ENCODE results near the gene ZBTB7C.

Gene ZBTB7C

DNA sequence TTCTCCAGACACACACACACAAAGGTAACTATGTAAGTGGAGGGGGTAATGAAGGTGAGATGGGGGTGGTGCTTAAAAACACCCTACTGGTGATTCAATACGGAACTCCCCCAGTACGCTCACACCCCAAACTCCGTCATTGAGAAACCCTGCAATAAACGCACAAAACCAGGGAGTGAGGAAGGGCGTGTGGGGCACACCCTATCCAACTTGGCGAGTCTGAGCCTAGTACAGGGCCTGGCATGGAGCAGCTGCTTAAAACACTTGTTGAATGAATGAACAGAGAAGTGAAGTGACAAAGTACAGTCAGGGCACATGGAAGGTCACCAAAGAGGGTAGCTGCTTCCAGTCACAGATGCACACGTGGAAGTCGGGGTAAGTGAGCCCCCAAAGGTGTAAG lies 331.9 kb downstream of the ZBTB7C start:
- TF ChIP-seq, protein P1, sequence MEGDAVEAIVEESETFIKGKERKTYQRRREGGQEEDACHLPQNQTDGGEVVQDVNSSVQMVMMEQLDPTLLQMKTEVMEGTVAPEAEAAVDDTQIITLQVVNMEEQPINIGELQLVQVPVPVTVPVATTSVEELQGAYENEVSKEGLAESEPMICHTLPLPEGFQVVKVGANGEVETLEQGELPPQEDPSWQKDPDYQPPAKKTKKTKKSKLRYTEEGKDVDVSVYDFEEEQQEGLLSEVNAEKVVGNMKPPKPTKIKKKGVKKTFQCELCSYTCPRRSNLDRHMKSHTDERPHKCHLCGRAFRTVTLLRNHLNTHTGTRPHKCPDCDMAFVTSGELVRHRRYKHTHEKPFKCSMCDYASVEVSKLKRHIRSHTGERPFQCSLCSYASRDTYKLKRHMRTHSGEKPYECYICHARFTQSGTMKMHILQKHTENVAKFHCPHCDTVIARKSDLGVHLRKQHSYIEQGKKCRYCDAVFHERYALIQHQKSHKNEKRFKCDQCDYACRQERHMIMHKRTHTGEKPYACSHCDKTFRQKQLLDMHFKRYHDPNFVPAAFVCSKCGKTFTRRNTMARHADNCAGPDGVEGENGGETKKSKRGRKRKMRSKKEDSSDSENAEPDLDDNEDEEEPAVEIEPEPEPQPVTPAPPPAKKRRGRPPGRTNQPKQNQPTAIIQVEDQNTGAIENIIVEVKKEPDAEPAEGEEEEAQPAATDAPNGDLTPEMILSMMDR (IDR thresholded peaks at IDR 0.05; ENCODE audit: control insufficient read depth, insufficient read depth, low read depth, low read length, missing control alignments), result no peak
- DNase-seq (ENCODE audit: low read depth), result no peak
- H3K4me3 ChIP-seq (ENCODE audit: control insufficient read depth, low read depth, low read length), result no peak overlapping the region

DNA sequence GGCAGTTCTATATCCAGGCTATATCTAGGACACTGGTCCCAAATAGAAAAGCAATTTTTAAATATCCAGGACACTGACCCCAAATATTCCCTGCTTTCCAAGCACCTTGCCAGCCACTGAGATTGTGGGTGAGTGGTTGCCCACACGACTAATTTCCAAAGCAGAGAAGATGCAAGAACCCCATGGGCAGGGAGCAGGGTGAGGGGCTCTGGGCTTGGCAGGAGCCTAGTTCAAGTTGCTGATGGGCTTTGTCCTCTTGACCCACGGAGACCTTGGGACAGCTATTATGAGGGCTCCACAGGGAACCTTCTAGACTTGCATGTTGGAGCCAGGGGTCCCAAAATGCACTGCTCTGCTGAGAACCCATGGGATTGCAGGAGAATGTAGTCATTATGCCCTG lies 332.7 kb downstream of the ZBTB7C start:
- H3K4me3 ChIP-seq (ENCODE audit: control insufficient read depth, low read depth, low read length), result no peak overlapping the region
- TF ChIP-seq, protein P1 (IDR thresholded peaks at IDR 0.05; ENCODE audit: control insufficient read depth, insufficient read depth, low read depth, low read length, missing control alignments), result no peak
- DNase-seq (ENCODE audit: low read depth), result no peak

DNA sequence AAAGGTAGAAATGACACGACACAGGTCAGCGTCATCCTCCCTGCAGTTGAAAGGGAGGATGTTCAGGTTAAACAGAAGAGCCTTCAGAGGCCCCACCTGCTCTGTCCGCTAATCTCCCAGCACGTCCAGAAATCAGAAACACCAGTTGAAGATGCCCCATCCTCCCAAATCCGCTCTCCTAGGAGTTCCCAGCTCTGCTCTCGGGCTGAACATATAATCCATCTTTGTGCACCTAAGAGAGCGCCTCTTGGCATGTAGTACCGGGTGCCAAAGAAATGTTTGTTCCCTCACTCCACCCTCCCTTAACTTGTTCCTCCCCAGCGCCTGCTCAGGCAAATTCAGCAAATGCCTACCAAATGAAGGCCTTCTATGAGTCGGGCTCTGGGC lies 333.5 kb downstream of the ZBTB7C start:
- H3K4me3 ChIP-seq (ENCODE audit: control insufficient read depth, low read depth, low read length), result no peak overlapping the region
- TF ChIP-seq, protein P1 (IDR thresholded peaks at IDR 0.05; ENCODE audit: control insufficient read depth, insufficient read depth, low read depth, low read length, missing control alignments), result no peak
- no peak for DNase-seq (ENCODE audit: low read depth)

DNA sequence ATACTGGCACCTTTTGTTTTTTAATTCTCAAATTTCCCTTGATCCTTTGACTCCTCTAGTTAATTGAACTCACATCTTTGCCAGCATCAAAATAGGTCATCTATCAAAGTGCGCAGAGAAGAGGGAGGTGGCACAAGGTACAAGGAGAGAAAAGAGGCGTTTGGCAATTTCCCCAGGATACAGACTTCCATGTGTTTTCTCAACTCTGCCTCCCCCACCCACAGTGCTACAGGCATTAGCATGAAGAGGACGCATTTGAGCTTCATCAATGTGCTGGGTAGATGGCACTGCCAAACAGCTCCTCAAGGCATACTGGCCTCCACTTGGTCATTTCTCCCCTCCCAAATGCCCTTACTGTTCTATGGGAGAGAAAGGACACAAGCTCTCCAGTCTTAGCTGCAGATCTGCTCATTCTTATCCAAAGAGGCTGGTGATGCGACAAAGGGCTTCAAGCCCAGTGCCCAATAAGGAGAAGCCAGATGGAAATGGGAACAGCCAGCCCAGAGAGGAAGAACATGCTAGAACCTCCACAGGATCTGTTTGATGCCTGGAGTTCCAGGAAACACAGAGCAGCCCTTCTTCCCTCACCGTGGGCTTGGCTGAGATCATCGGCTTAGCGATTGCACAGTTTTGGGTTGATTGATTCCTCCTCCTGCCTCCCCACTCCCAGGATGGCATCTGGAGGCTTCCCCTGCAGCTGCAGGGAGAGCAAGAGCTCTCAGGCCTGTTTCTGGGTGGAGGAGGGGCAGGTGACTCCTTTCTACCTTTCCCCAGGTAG lies 334.1 kb downstream of the ZBTB7C start:
- DNase-seq (ENCODE audit: low read depth), result no peak
- TF ChIP-seq, protein P1 (IDR thresholded peaks at IDR 0.05; ENCODE audit: control insufficient read depth, insufficient read depth, low read depth, low read length, missing control alignments), result no peak
- H3K4me3 ChIP-seq (ENCODE audit: control insufficient read depth, low read depth, low read length), result no peak overlapping the region

DNA sequence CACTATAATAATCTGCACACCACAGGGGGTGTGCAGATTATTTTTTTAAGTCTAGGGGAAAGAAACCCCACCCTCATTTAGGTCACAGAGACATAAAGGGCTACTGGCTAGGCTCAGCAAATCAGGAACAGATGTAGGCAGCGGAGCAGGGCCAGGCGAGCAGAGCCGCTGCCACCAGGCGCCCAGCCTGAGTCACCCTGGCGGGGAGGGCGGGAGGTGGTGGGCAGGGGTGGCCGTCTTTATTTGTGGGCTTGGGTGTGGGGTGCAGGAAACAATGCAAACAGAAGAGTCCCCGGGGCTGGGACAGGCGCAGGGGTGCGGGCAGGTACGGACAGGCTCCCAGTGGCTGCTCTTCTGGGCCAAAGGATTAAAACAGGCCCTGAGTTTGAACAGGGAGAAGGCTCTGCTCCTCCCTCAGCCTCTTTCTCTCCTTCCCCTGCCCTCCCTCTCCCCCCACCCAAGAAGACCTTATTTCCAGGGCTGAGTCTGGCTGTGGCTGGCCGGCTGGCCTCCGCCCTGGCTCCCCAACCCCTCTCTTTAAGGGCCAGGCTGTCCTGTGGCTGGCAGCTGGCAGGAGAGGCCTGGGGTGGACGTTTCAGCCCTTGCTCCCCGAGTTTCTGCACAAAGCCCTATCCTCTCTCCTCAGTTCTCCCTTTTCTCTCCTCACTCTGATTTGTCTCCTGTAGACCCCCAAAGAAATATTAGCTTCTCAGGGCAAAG lies 335.8 kb downstream of the ZBTB7C start:
- TF ChIP-seq, protein P1 (IDR thresholded peaks at IDR 0.05; ENCODE audit: control insufficient read depth, insufficient read depth, low read depth, low read length, missing control alignments), result no peak
- no peak overlapping the region for H3K4me3 ChIP-seq (ENCODE audit: control insufficient read depth, low read depth, low read length)
- DNase-seq (ENCODE audit: low read depth), result no peak

DNA sequence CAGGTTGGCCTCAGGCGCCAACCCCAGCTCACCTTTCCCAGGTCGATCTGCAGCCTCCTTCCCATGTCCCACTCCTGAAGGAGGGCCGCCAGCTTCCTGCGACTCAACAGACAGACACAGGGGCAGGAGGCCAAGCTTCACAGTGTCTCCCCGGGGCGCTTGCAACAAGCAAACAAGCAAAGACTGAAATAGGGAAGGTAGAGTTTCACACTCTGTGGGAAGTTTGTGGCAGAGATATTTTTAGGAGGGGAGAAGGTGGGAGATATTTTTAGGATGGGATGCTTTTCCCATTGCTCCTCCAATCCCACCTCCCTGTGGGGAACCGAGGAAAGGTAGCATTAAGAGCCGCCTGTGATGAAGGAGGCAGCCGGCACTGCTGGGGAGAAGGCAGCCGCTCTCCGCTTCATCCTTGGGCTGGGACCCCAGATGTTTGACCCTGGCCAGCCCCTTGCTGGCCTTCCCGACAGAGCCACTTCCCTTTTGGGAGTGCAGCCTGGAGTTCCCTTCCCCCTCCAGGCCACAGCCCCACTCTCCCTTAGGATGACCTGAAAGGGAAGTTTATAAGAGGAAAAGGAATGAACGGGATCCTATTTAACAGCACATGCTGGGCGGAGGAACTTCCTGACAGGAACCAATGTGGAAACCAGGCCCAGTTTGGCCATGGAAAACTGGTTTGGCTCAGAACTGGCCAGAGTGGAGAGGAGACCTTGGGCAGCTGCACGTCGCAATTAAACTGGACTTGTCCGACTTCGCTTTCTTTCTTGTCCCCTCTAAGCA lies 336.6 kb downstream of the ZBTB7C start:
- DNase-seq (ENCODE audit: low read depth), result no peak
- TF ChIP-seq, protein P1 (IDR thresholded peaks at IDR 0.05; ENCODE audit: control insufficient read depth, insufficient read depth, low read depth, low read length, missing control alignments), result no peak
- no peak overlapping the region for H3K4me3 ChIP-seq (ENCODE audit: control insufficient read depth, low read depth, low read length)
